Activated naive CD4-positive, alpha-beta T cell treated with anti-CD3 and anti-CD28 coated beads for 36 hours (primary cell): ENCODE measurements around the gene KRTAP5-5. TPM values are rescaled to one million over a fixed set of nuclear protein-coding genes. Genes with fewer than 3 reads are reported as not detected.

Experiments used
- CTCF ChIA-PET: fragments of 350-600 bp; sonication (Branson Sonifier 250); formaldehyde crosslinking; loops from one replicate; lab custom pipeline; 2021; ENCODE audit warnings: antibody characterized with exemption; lab: Charles Lee
- DNase-seq: peaks from one replicate; pipeline ENCODE4 v3.0.0-alpha.2; 2020
- H3K27ac Mint-ChIP-seq: one replicate; pipeline ENCODE4 v1.8.0; 2021; ENCODE audit warnings: mild to moderate bottlenecking, mixed read lengths
- H3K27me3 Mint-ChIP-seq: one replicate; pipeline ENCODE4 v1.8.0; 2021; ENCODE audit warnings: low read depth, mixed read lengths
- H3K36me3 Mint-ChIP-seq: one replicate; pipeline ENCODE4 v1.8.0; 2021; ENCODE audit warnings: low read depth, mixed read lengths
- H3K4me1 Mint-ChIP-seq: one replicate; pipeline ENCODE4 v1.8.0; 2021; ENCODE audit warnings: low read depth, mixed read lengths
- H3K4me3 Mint-ChIP-seq: one replicate; pipeline ENCODE4 v1.8.0; 2021; ENCODE audit warnings: mild to moderate bottlenecking, moderate library complexity, mixed read lengths
- H3K9me3 Mint-ChIP-seq: one replicate; pipeline ENCODE4 v1.8.0; 2021; ENCODE audit warnings: mixed read lengths
- intact Hi-C: fragments of 100-400 bp; cut with micrococcal nuclease; formaldehyde crosslinking; loops from one replicate; pipeline ENCODE4 v1.15.1; 2023
- total RNA-seq, 2 experiments: library from RNA; stranded (reverse); gene quantifications; one replicate each; pipeline ENCODE4 v1.2.3, GENCODE V29; 2021

KRTAP5-5 gene
- total RNA-seq, 2 experiments from 2014 or later = not detected

GRCh38 chr11:1675536-1676228 lies 46.1 kb downstream of the KRTAP5-5 start:
- intact Hi-C loops = no loop called here
- Mint-ChIP-seq H3K4me3 (no peak overlapping the region), H3K36me3 (no peaks in the 10 kb centered on the region), H3K27ac (no peak overlapping the region), H3K27me3 (peaks cover 17% of the 10 kb centered on the region), H3K4me1 (no peaks in the 10 kb centered on the region), H3K9me3 (no peaks in the 10 kb centered on the region)
- DNase-seq = no peak
- CTCF ChIA-PET = interaction anchor here (0.7 kb wide), 1 partner anchor 23 kb away, joined by 3 read pairs; no protein-coding TSS in a partner anchor

GRCh38 chr11:1676229-1676740 lies 46.7 kb downstream of the KRTAP5-5 start:
- peaks cover 17% of the 10 kb centered on the region for H3K27me3 Mint-ChIP-seq
- no peaks in the 10 kb centered on the region for H3K9me3 Mint-ChIP-seq
- intact Hi-C loops = no loop called here
- DNase-seq = no peak
- CTCF ChIA-PET = no interaction called here
- H3K4me3 Mint-ChIP-seq = no peak overlapping the region
- H3K27ac Mint-ChIP-seq = no peak overlapping the region
- H3K4me1 Mint-ChIP-seq = no peaks in the 10 kb centered on the region
- H3K36me3 Mint-ChIP-seq = no peaks in the 10 kb centered on the region

GRCh38 chr11:1679881-1680280 lies 50.3 kb downstream of the KRTAP5-5 start:
- H3K27ac Mint-ChIP-seq = no peak overlapping the region
- DNase-seq = no peak
- H3K27me3 Mint-ChIP-seq = peaks cover 17% of the 10 kb centered on the region
- no peaks in the 10 kb centered on the region for H3K36me3 Mint-ChIP-seq
- H3K4me1 Mint-ChIP-seq = no peaks in the 10 kb centered on the region
- CTCF ChIA-PET = interaction anchor here (1.3 to 4.8 kb wide), 3 partner anchors 13 to 153 kb away, joined by 6 to 23 read pairs (median 11); no protein-coding TSS in a partner anchor
- no peak overlapping the region for H3K4me3 Mint-ChIP-seq
- no peaks in the 10 kb centered on the region for H3K9me3 Mint-ChIP-seq
- intact Hi-C loops = no loop called here

Other genes with a start within 250 kb of the KRTAP5-5 start
- under 1 TPM; 0.17 to 0.44 TPM for gene BRSK2, start 239.8 kb upstream of the KRTAP5-5 start, total RNA-seq
- 10 to 100 TPM; 12.4 to 14.1 TPM for gene MOB2, start 143.0 kb upstream of the KRTAP5-5 start, total RNA-seq
- 1 to 10 TPM; 2.9 to 3.0 TPM for gene DUSP8, start 57.5 kb upstream of the KRTAP5-5 start, total RNA-seq
- gene KRTAP5-1, start 44.5 kb upstream of the KRTAP5-5 start, total RNA-seq = not detected
- not detected for gene KRTAP5-2, start 31.5 kb upstream of the KRTAP5-5 start, total RNA-seq
- gene KRTAP5-3, start 21.3 kb upstream of the KRTAP5-5 start, total RNA-seq = not detected
- not detected for gene KRTAP5-4, start 7.6 kb upstream of the KRTAP5-5 start, total RNA-seq
- not detected for gene KRTAP5-6, start 67.4 kb downstream of the KRTAP5-5 start, total RNA-seq
- gene IFITM10, start 120.8 kb downstream of the KRTAP5-5 start, total RNA-seq = under 1 TPM; 0.22 to 0.31 TPM
- gene CTSD, start 134.2 kb downstream of the KRTAP5-5 start, total RNA-seq = 10 to 100 TPM; 30.1 to 34.5 TPM
- not detected for gene SYT8, start 205.2 kb downstream of the KRTAP5-5 start, total RNA-seq
- not detected for gene TNNI2, start 209.2 kb downstream of the KRTAP5-5 start, total RNA-seq
- 10 to 100 TPM; 42.4 to 42.9 TPM for gene LSP1, start 223.3 kb downstream of the KRTAP5-5 start, total RNA-seq